Stimulated activated CD4-positive, alpha-beta T cell treated with anti-CD3 and anti-CD28 coated beads, Interleukin-1b, Interleukin-23, amount 100 ng/mL, for 24 hours (primary cell): Measurements from ENCODE around the gene PFN1.
"Not testable (repeated sequence)": the region's sequence is repeated elsewhere in the genome, so short reads cannot be mapped to it uniquely, and the experiment has no call there.

Experiments
- DNase-seq, 4 experiments: peaks; one replicate each; pipeline ENCODE4 v3.0.0-alpha.2; 2020; ENCODE audit warnings: low read depth in 4 of 4, low spot score in 1 of 4

Gene PFN1

GRCh38 chr17:4928881-4929280 lies 19.4 kb downstream of the PFN1 start:
- no peak for DNase-seq

- DNase-seq: not testable (repeated sequence)
These were observed 21.6 kb downstream of the PFN1 start for GRCh38 chr17:4926577-4927335.

- no peak for DNase-seq
These were observed 27.0 kb downstream of the PFN1 start for GRCh38 chr17:4921320-4921719.

- no peak for DNase-seq
These were observed 27.8 kb downstream of the PFN1 start for GRCh38 chr17:4920351-4921048.

- no peak for DNase-seq
These were observed 28.8 kb downstream of the PFN1 start for GRCh38 chr17:4919511-4920047.

GRCh38 chr17:4914551-4914950 lies 33.8 kb downstream of the PFN1 start:
- not testable (repeated sequence) for DNase-seq

- DNase-seq: no peak
These were observed 34.3 kb downstream of the PFN1 start for GRCh38 chr17:4913994-4914393.

- peak in 2 of 4 experiments; percentile 45 to 59 for DNase-seq
These were observed 39.4 kb downstream of the PFN1 start for GRCh38 chr17:4908711-4909496.

- no peak for DNase-seq
These were observed 40.0 kb downstream of the PFN1 start for GRCh38 chr17:4908301-4908700.

GRCh38 chr17:4906642-4907041 lies 41.7 kb downstream of the PFN1 start:
- DNase-seq: not testable (repeated sequence)

GRCh38 chr17:4903051-4903818 lies 45.1 kb downstream of the PFN1 start, which contains the start of gene CHRNE:
Gene CHRNE (minus strand): TSS chr17:4903098. CDS start chr17:4903063, 35 bp downstream.
- peak; percentile 51 to 73 (median 54) for DNase-seq

- no peak for DNase-seq
These were observed 45.8 kb downstream of the PFN1 start for GRCh38 chr17:4902540-4902939.

GRCh38 chr17:4901648-4902344 lies 46.5 kb downstream of the PFN1 start:
- no peak for DNase-seq

- no peak for DNase-seq
These were observed 47.2 kb downstream of the PFN1 start for GRCh38 chr17:4901108-4901647.

GRCh38 chr17:4900231-4901107 lies 47.9 kb downstream of the PFN1 start:
- no peak for DNase-seq

GRCh38 chr17:4899341-4900230 lies 48.7 kb downstream of the PFN1 start, which contains the start of gene C17orf107:
Gene C17orf107 (plus strand): TSS chr17:4899536. CDS start chr17:4899763, 227 bp downstream.
- DNase-seq: peak; percentile 91 to 93 (median 92)

GRCh38 chr17:4898927-4899326 lies 49.4 kb downstream of the PFN1 start:
- DNase-seq: no peak

GRCh38 chr17:4898351-4898750 lies 50.0 kb downstream of the PFN1 start:
- no peak for DNase-seq
